CMK (cell line): ENCODE data around the gene SIM1.

ENCODE experiments used
- DNase-seq: peaks from one replicate; pipeline ENCODE4 v3.0.0-alpha.2; 2010; ENCODE audit warnings: low read depth

SIM1 gene

DNA sequence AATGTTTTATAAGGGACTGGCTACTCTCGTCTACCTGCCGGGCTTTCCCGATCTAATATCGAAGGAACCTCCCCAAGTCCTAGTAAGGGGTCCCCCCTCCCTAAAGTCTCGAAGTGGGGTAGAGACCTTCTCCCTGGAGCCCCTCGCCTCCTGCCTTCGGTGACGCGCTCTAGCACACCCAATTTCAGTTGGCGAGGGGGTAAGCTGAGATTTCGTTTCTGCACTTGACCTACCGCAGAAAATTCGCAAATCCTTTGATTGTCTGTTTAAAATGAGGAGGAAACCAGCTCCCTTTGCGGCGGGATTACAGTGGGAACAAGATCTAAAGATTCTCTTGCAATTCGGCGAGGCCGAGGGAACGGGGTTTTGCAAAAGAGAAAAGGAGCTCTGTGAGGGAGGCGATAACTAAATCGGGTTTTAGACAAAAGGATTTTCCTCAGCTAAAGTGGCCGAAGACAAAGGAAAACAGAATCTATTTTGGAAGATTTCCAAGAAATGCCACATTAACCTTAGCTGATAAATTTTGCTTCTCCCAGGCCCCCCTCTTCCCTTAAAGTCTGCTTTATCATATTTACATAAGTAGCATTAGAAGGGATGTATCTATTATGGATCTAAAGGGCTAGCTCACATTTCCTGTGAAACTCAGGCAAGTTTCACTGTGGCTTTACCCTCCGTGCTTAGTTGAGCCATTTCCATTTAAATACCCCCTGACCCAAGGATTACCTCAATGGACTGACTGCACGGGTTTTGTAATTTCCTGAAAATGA lies 8.4 kb downstream of the SIM1 start:
- no peak for DNase-seq

DNA sequence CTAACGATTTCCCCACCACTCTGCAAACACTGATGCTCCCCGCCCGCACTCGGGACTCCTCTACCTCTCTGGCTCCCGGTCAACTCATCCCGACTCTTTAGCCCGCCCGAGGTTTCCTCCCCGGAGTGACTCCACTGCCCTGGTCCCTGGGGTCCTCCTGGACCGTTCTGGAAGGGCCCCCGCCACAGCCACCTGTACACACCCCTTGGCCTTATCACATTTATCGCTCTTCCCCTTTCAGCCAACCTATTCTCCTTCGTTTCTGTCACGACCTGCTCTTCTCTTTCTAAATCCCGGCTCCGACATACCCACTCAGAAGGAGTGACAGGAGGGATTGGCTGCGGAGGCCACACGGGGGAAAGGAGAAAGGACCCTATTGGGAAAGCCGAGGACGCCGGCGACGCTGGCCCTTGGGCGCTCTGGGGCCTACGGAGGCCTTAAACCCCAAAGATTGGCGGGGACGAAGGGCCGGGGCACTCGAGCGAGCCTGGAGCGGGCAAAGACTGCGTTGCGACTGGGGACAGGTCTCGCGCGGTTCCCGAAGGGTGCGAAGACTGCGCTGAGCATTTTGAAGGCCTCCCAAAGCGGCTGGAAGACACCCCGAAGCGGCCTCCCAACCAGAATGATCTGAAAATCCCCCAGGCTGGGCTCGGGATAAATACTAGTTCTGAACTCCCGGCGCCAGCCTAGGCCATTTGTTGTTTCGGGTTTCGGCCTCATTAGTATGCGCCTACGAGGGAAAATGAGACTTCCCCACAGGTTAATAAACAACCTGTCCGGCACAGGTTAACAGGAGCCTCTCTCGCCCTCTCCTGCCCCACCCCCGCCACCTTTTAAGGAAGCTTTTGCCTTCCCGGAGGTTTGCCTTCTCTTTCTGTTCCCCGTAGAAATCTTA lies 9.2 kb downstream of the SIM1 start:
- DNase-seq, result no peak

DNA sequence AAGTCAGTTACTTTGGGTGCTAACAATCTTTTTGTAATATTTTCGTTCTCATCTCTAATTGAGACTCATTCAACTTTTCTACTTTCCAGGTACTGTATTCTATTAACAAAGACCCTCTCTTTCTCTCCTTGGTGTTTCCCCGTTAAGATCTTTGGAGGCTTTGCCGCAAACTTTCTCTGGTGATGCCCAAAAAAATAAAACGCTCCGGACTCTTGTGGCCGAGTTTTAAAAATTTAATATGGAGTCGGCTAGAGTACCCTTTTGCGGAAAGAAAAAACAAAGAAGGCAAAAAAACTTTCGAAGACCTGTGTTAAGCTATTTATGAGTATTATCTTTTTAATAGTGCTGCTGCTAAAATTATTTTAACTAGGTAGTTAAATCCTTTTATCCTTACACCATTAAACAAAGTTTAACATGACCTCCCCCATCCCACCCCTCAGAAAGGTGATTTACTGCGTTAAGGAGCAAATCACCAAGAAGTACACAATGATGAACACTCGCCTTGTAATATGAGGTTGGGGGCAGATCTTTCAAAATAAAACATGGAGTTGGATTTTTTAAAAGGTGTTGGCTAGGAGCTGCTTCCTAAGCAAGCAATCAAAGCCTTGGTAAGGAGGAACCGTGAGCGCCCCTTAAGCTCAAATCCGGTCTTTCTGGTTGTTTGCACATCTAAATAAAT lies 10.0 kb downstream of the SIM1 start:
- DNase-seq, result no peak

DNA sequence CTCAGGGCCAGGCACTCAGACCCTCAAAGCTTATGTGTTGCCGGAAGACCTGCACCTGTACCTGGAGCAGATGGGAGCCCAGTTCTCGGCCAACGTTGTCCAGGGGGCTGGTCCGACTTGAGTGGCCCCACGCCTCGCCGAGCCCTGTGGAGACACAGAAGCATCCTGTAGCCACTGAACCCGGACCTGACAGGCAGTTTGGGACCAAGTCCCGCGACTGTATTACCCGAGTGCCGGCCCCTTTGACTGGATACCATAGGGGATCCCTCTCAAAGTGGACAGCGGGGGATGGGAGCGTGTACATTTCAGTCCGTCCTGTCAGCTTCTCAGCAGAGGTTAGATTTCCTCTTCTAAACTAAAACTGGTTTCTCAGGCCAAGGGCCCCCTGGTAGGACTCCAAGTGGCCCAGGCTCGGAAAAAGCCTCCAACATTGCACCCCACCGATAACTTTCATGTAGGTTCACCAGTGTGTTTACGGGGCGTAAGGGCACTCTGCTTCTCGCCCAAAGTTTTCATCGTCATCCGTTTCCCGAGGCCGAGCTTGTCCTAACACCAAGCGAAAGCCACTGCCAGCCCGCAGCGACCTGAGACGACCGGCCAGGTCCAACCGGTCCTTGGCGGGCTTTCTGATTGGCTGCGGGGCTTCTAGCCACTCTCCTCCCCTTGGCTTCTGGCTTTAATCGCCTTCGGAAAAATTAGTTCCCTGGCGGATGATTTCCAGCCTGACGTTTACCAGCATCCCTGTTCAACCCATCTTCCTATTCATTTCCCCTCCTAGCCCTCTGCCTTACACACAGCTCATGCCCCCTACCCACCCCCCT lies 10.8 kb downstream of the SIM1 start:
- DNase-seq, result no peak

DNA sequence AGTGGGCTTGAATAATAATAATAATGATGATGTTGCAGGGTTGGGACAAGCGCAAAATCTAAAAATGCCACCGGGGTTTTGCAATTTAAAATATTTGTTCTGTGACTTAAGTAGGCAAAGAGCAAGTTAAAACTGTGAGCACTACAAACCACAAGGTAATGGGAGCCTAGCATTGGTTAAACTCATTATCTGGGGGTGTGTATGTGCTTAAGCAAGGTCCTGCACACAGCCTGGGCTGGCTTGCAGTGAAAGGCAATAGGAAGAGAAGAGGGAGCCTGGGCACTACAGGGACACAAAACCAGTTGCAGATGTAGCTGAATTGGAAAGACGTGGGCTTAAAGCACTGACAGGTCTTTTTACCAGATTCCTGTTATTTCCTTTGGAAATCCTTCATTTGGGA lies 11.7 kb downstream of the SIM1 start:
- no peak for DNase-seq

DNA sequence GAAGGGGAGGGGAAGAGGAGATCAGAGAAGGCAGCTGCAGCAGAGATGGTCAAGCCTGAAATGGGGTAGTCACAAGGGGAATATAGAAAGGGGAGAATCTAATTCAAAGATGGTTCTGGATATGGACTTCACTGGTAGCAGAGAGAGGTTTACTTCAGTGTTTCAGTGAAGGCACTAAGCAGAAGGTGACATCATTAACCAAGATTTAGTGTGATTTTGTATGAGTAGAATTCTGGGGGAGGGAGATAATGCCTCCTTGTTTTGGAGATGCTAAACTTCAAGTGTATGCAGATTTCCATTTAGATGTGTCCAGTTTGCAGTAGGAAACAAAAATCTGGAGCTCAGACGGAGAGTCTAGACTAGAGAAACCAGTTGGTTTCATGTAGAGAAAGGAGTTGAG lies 13.1 kb downstream of the SIM1 start:
- DNase-seq, result no peak

DNA sequence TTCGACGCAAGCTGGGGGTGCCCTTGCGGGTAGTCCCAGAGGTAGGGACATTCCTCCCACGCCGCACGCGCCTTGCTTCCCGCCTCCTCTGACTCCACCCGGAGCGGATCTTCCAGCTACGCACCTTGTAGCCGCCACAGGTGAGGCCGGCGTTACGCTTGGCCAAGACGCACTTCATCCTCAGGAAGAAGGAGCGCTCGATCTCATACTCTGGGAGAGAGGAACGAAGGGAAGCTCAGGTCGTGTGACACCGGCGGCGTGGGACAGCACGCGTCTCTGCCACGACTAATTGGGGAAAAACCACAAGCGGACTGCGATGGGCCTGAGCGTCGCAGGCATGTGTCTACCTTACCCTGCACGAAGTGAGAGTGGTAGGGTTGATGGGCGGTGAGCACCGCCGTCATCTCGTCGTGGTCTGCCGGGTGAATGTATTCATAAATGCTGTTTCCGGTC lies 15.5 kb downstream of the SIM1 start:
- no peak for DNase-seq

DNA sequence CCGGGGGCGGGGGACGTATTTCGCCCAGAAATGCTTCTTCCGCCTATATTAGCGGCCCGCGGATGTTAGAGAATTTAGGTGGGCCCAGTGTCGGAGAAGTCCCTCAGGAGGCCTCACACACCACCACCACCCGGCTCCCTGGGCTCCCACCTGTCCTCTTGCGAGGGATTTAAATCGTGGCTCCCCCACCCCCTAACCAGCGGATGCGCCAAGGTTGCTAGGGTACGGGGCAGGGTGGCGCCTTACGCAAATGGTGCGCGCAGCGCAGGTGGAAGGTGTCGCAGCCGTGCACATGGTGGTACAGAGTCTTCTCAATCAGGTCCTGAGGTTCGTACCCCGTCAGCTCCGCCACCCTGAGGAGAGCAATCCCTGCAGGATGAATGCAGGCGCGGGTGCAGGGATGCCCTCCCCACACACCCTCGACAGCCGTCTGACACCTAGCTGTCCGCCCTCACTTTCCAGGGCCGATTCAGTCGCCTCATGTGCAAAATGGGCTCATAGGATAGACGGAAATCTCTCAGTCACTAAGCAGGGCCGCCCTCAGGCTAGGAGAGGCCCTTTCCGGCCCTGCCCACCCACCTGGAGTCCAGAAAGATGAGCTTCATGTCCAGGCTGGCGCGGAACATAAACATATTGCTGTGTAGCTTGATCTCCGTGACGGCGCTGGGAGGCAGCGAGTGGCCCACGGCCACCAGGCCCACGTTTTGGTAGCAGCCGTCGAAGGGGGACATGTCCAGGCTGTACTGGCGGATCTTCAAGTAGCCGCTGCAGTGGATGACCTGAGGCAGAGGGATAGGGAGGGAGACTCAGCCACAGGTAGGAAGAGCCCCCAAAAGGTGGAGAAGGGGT lies 16.6 kb downstream of the SIM1 start:
- DNase-seq, result no peak

DNA sequence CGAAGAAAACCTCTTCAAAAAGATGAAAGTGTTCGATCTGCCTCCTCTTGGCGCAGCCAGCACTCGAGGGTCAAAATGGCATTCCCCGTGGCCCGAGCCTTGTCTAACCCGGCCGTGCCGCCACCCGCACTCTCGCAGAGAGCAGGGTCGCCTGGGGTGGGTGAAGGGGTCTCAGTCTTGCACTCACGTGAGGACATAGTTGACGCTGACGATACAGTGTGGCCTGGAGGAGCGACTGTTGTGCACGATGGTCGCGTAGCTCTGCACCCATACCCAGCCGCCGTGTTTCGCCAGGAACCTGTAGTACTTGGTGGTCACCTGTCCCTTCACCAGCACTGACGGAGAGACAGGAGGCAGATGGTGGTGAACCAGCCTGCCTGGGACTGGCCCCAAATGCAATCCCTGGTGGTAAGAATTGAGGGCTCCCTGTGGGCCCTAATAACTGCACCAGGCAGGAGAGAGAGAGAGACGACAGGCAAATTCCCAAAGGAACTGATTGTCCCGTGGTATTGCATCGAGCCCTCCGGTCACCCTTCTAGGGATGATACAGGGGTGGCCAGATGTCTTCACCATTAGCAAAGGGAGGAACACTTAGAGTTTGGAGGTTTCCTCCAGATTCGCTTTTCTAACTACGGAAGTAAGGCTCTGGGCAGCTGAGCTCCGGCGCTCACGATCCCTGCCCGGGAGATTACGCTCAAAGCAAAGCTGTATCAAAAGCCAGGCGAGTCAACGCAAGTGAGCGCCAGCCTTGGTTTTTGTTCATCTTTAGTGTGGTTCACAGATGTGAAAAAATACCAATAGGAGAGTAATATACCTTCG lies 17.4 kb downstream of the SIM1 start:
- DNase-seq, result no peak

DNA sequence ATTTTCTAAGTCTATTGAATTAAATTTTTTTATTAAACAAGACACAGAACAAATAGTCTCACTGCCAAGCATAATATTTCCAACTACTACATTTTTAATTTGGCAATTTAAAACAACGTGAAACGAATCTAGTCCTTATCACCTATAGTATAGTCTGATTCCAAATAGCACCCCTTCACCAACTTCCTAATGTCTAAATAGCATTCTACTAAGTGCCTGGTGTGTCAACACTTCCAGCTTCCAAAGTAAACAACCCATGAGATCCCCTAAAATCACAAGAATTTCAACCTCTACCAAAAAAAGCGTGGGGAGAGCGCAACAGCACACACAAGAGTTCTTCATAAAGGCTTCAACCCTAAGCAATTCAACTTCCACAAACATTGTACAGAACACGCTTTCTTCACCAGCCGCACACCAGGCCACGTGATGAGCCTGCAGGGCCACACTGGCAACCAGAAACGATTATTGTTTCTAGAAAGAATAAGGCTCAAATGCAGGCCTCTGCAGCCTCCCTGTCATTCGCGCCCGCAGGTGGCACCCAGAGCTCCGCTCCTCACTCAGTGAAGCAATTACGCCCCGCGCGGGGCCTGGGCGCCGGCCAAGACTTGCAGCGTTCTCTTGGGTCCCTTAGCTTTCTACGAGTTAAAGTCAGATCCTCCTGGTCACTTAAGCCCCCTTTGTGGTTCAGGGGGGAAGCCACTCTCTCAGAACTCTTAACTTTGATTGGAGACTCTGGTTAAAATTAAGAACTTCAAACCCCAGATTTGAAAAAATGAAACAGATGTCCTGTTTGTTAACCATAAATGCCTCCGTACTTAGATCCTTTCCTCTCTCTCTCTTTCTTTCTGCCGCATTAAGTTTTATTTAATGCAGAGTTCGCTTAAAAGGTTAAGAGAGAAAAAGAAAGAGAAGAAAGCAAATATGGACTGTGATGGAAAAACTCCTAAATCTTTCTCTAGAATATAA lies 18.3 kb downstream of the SIM1 start:
- DNase-seq, result no peak

DNA sequence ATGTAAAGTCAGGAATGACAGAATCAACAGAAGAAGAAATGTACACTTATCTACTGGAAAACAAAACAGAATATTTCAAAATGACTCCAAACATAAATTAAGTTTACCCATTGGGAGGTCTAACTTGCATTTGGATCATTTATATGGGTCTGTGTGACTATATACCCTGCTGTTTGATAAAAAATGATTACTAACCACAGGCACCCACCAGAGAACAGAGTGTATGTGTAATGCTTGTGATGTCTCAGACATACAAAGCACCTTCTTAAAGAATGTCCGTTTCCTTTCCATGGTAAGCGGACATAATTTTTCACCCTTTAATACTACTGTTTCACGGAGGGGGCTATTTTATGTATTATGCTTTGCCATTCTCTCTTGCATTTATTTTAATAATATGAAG lies 19.2 kb downstream of the SIM1 start:
- DNase-seq, result no peak

DNA sequence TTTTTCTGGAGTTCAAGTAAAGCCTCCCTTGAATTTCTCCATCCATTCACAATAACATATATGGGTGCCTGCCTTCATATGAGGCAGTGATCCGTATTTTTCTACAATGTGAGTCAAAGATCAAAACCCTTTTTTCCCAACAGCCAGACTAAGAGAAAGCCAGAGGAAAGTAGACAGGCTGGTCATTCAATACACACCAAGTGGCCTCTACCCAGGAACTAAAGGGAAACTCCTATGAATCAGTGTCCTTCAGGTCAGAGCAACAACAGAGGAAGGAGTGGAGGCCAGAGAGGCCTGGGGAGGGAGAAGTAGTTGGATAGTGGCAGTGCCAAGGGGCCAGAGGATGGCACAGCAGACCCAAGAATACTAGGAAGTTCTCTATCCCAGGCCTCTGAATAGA lies 23.8 kb downstream of the SIM1 start:
- DNase-seq, result no peak

DNA sequence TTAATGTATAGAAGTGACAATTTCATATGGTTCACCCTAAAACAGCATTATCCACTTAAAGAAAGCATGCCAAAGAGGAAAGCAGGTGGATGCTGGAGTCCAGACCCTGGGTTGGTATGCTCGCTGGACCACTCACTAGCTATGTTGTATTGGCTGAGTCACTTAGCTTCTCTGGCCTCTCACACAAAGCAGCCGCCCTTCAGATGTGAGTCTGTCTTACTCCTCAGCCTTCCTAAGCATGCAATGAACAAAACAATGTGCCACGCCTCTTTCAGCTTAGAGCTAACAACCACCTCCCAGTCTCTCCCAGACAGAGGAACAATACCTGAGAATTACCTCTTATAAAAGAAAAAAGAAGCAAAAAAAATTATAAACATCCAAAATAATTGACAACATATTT lies 29.4 kb downstream of the SIM1 start:
- DNase-seq, result no peak

DNA sequence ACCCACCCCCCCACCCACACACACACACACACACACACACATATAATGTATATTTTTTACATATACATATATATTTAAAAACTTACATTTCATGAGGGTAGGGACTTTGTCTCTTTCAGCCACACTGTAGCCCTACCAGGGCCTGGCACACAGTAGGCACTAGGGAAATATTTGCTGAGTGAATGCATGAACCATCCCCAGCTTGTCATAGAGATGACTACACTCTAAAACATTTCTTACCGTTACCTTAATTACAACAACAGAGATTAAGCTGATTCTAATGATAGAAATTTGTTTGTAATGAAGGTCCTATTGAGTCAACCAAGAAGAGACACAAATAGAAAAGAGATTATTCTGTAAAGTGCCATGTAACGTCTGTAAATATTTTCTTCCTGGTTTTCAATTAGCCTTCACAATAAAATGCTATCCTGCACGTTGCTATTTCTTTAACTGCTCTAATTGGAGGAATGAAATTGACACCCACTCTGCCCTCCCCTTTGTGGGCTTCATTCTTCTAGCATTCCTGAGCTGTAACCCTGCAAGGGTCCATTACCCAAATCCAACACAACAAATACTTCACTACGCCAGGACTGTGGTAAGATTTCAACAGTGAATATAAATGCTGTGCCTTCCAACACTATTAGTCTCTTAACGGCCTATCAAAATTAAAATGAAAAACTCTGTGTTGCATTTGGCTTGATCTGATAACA lies 30.8 kb downstream of the SIM1 start:
- no peak for DNase-seq

DNA sequence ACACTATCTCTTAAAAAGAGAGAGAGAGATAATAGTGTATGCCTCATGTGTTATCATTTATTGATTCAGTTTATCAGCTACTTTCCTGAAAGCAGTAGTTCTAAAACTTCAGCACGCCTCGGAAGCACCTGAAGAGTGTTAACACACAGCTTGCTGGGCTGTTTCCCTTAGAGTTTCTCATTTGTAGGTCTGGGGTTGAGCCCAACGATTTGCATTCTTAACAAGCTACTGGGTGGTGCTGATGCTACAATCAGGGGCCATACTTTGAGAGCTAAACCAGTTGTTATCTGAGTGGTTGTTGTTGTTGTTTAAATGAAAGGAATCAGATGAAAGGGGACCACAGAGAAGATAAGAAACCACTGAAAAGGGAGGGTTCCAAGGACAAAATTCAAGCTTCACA lies 32.6 kb downstream of the SIM1 start:
- DNase-seq, result no peak

DNA sequence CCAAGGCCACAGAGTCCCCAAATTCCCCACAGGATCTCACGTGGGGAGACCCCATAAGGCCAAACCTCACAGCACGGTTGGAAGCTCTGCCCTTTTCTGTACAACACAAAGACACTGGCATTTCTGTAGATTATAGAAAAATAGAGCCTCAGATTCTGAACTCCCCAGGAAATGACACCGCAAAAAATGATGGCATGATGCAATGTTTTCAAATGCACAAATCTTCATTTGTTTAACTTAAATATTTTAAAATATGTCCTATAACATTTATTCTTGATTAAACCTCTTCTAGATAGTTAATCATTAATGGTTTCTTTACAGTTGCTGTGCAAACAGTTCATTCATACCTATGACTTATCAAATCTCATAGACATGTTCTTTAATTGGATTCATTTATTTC lies 33.8 kb downstream of the SIM1 start:
- DNase-seq, result no peak

DNA sequence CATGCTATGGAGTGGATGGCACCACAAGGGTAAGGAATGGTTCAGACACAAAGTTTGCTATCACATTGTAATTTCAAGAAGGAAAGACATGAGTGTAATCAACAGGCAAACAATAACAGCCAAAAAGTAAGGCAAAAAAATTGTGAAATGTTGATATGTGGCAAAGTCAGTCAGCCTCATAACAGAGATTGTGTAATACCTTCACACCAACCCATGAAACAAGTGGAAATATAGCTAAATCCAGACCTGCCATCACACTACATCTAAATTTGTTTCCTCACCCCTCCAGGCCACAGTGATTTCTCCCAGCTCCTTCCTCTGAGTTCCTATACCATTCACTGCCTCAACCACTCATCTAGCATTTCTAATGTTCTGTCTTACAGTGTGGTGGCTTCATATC lies 37.3 kb downstream of the SIM1 start:
- no peak for DNase-seq

DNA sequence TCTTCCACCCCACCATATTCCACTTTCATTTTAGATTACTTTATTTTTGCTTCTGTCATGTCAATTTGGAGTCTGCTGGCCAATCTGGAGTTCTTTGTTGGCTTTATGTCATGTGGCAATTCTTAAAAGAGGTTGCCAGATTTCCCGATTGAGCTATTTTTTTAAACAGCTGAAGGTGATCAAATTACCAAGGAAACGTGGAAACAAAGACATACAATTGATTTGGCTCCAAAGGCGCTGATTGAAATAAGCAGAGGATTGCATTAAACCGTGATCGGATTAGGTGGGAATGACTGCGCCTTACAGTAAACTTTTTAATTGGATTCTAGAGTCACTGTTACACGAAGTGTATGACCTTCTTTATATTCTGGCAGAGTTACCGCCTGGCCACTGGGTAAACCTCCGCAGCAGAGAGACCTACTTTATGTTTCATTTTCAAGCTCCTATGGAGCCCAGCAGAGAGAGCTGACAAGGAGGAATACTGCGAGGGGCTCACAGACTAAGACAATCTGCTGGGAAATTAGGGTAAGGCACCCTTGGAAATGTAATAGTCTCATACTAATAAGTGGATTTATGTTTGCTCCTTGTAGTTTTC lies 37.9 kb downstream of the SIM1 start:
- no peak for DNase-seq
